Peyer's patch (tissue), 4 donors: ENCODE measurements around the gene HOXC6. TPM values are rescaled to one million over a fixed set of nuclear protein-coding genes. Genes with fewer than 3 reads are reported as not detected.

Experiments
- DNase-seq, 3 donors: peaks; one replicate each; pipeline ENCODE4 v3.0.0-alpha.2; 2017 to 2019
- H3K27ac ChIP-seq, 4 donors: fragments of 200-600 bp; sonication (generic); one replicate each; pipeline ENCODE4 v1.5.1; 2016 to 2019
- H3K27me3 ChIP-seq, 2 donors: fragments of 200-600 bp; sonication (generic); one replicate each; pipeline ENCODE4 v1.5.1; 2019
- H3K36me3 ChIP-seq, 3 donors: fragments of 200-600 bp; sonication (generic); one replicate each; pipeline ENCODE4 v1.5.1; 2016 to 2019
- H3K4me1 ChIP-seq, 4 donors: fragments of 200-600 bp; sonication (generic); one replicate each; pipeline ENCODE4 v1.5.1; 2016 to 2019
- H3K4me3 ChIP-seq, 4 donors: fragments of 200-600 bp; sonication (generic); 1 replicate in 3 of 4; 2 replicates in 1 of 4; pipeline ENCODE4 v1.5.1; 2016 to 2019; ENCODE audit warnings: mild to moderate bottlenecking in 1 of 4
- H3K9me3 ChIP-seq, 4 donors: fragments of 200-600 bp; sonication (generic); one replicate each; pipeline ENCODE4 v1.5.1; 2016 to 2019; ENCODE audit warnings: mild to moderate bottlenecking in 1 of 4
- CTCF ChIP-seq, 6 experiments: fragments of 450-650 bp in 4 of 6; fragments of 200-600 bp in 2 of 6; sonication (generic) in 1 of 6; IDR thresholded peaks; one replicate each; pipeline ENCODE4 v1.5.1; 2017 to 2019; ENCODE audit warnings: antibody characterized with exemption in 6 of 6, mild to moderate bottlenecking in 3 of 6, moderate library complexity in 1 of 6
- POLR2A ChIP-seq, 2 donors: fragments of 450-650 bp; IDR thresholded peaks; one replicate each; pipeline ENCODE4 v1.5.1; 2017; ENCODE audit warnings: antibody characterized with exemption in 2 of 2, mild to moderate bottlenecking in 2 of 2, moderate library complexity in 2 of 2
- total RNA-seq, 4 donors: library from RNA; depleted of rRNA; stranded (reverse); fragments of >200 nt; gene quantifications; one replicate each; pipeline ENCODE4 v1.1.0, GENCODE V29; 2016

Gene HOXC6
- total RNA-seq, 4 donors from 2014 or later: 0.70 to 1.7 (median 1.3) TPM

GRCh38 chr12:53984901-53985691 is 43.1 kb upstream of the HOXC6 start, which contains the start of gene HOXC10:
Gene HOXC10, plus strand, starts transcription at chr12:53985146. Its CDS starts 114 bp downstream, at chr12:53985260.
- Histone ChIP-seq H3K36me3 (no peaks in the 10 kb centered on the region), H3K4me3 (peak within 1 kb of the TSS; percentile 14 to 46 (median 34)), H3K9me3 (peaks cover 0 to 11% (median 0%) of the 10 kb centered on the region in 4 donors), H3K4me1 (peaks cover 0 to 28% (median 10%) of the 10 kb centered on the region in 4 donors), H3K27ac (peak within 1 kb of the TSS; percentile 0 to 51 (median 22)), H3K27me3 (peaks cover 0 to 60% of the 10 kb centered on the region in 2 donors)
- TF ChIP-seq POLR2A (IDR thresholded peaks at IDR 0.05) (no peak), CTCF (IDR thresholded peaks at IDR 0.05) (peak in 5 of 6 experiments; percentile 47 to 77 (median 60))
- peak; percentile 72 to 93 (median 89) for DNase-seq

- no peak for TF ChIP-seq POLR2A (IDR thresholded peaks at IDR 0.05)
- TF ChIP-seq CTCF (IDR thresholded peaks at IDR 0.05): no peak
- H3K36me3 ChIP-seq: no peaks in the 10 kb centered on the region
- peak overlapping the region; percentile 14 to 46 (median 34) for H3K4me3 ChIP-seq
- H3K27ac ChIP-seq: peak overlapping the region in 3 of 4 donors; percentile 0 to 51 (median 42)
- peaks cover 0 to 11% (median 0%) of the 10 kb centered on the region in 4 donors for H3K9me3 ChIP-seq
- DNase-seq: no peak
- peaks cover 0 to 63% of the 10 kb centered on the region in 2 donors for H3K27me3 ChIP-seq
- H3K4me1 ChIP-seq: peaks cover 0 to 34% (median 10%) of the 10 kb centered on the region in 4 donors
These were observed 42.6 kb upstream of the HOXC6 start for GRCh38 chr12:53985692-53985993.

GRCh38 chr12:53985994-53986685 is 42.1 kb upstream of the HOXC6 start:
- H3K4me3 ChIP-seq: peak overlapping the region; percentile 14 to 46 (median 34)
- no peak for DNase-seq
- H3K27ac ChIP-seq: peak overlapping the region in 3 of 4 donors; percentile 0 to 44 (median 42)
- H3K4me1 ChIP-seq: peaks cover 0 to 37% (median 10%) of the 10 kb centered on the region in 4 donors
- H3K9me3 ChIP-seq: peaks cover 0 to 11% (median 0%) of the 10 kb centered on the region in 4 donors
- no peaks in the 10 kb centered on the region for H3K36me3 ChIP-seq
- TF ChIP-seq POLR2A (IDR thresholded peaks at IDR 0.05) (no peak), CTCF (IDR thresholded peaks at IDR 0.05) (no peak)
- peaks cover 0 to 64% of the 10 kb centered on the region in 2 donors for H3K27me3 ChIP-seq

GRCh38 chr12:53986686-53987483 is 41.4 kb upstream of the HOXC6 start:
- DNase-seq: no peak
- Histone ChIP-seq H3K4me1 (peaks cover 0 to 37% (median 10%) of the 10 kb centered on the region in 4 donors), H3K27me3 (peaks cover 0 to 64% of the 10 kb centered on the region in 2 donors), H3K4me3 (peak overlapping the region in 1 of 4 donors; percentile 46), H3K36me3 (no peaks in the 10 kb centered on the region), H3K27ac (no peak overlapping the region), H3K9me3 (peaks cover 0 to 11% (median 0%) of the 10 kb centered on the region in 4 donors)
- no peak for TF ChIP-seq CTCF (IDR thresholded peaks at IDR 0.05)
- no peak for TF ChIP-seq POLR2A (IDR thresholded peaks at IDR 0.05)

GRCh38 chr12:53987787-53988230 is 40.4 kb upstream of the HOXC6 start:
- no peak overlapping the region for H3K4me3 ChIP-seq
- no peak for TF ChIP-seq CTCF (IDR thresholded peaks at IDR 0.05)
- no peak for TF ChIP-seq POLR2A (IDR thresholded peaks at IDR 0.05)
- no peak overlapping the region for H3K27ac ChIP-seq
- H3K9me3 ChIP-seq: peaks cover 0 to 11% (median 0%) of the 10 kb centered on the region in 4 donors
- peaks cover 0 to 37% (median 10%) of the 10 kb centered on the region in 4 donors for H3K4me1 ChIP-seq
- H3K36me3 ChIP-seq: no peaks in the 10 kb centered on the region
- H3K27me3 ChIP-seq: peaks cover 0 to 59% of the 10 kb centered on the region in 2 donors
- DNase-seq: no peak
